Fibroblast of skin of abdomen (primary cell): ENCODE data around the gene ZNF652. TPM values are rescaled to one million over a fixed set of nuclear protein-coding genes. Genes with fewer than 3 reads are reported as not detected.
A peak's percentile ranks its signal among the peaks of the same experiment; 100 is the strongest.

ENCODE experiments used
- DNase-seq: peaks from one replicate; pipeline ENCODE4 v3.0.0-alpha.2; 2013
- polyA plus RNA-seq, 2 experiments: library from polyadenylated mRNA; unstranded; fragments of 120-200 nt; gene quantifications; one replicate each; pipeline ENCODE4 v1.2.1, GENCODE V29; 2013; ENCODE audit not compliant: insufficient read length in 2 of 2

The ZNF652 gene
- 8.7 TPM for polyA plus RNA-seq (2013, experiment 1 of 2; ENCODE audit: insufficient read length)
- polyA plus RNA-seq (2013, experiment 2 of 2; ENCODE audit: insufficient read length) = 8.0 TPM

DNA sequence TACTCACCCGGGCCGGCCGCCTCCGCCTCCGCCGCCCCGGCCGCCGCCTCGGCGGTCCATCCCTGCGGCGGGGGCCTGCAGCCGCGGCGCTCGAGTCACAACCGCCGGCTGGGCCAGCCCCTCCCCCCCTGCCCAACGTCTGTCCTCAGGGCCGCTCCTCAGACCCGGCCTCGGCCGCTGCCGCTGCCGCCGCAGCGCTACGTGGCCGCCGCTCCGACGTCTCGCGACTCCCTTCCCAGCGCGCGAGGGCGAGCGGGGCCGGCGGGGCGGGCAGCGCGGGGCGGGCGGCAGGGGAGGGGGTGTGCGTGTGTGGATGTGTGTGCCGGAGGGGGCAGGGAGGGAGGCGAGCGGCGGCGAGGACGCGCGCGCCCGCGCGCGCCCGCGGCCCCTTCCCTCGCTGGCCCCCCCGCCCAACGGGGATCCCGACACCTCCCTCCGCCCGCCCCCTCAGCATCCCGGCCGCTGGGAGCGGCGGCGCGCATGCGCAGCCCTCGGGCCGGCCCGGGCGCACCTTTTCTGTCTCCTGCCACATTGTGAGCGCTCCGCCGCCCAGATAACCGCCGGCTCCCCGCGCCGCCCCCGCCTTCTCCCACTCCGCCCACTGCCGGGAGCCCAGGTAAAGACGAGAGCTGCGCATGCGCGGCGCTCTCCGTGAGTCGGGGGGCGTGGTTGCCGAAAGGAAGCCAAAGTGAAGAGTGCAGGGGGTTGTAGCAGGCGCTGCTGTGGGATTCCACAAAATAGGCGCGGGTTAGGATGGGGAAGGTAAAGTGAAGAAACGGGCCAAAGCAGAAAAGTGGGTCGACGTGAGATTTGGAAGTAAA is at the start of gene ZNF652:
ZNF652 (minus strand) TSS at position 349 of the 821 bp plus-strand sequence. CDS start 44,525 bp downstream, outside the sequence.
- DNase-seq = peak; percentile 88

DNA sequence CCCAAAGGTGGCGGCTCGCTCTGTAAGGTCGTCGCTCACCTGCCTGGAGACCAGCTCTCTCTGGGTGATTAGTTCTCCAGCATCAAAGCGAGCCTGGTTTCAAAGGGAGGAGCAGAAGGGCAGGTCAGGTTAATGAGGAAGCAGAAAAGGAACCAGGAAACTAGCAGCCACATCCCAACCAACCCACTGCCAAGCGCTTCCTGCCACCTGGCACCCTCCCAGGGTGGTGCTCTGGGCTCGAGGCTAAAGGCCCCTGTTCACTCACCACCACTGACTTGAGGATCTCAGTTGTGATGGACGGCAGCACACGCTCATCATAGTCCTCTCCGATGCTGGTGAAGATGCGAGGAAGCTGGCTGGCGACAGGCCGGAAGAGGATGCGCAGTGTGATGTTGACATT is 47.0 kb upstream of the ZNF652 start:
- DNase-seq = no peak

DNA sequence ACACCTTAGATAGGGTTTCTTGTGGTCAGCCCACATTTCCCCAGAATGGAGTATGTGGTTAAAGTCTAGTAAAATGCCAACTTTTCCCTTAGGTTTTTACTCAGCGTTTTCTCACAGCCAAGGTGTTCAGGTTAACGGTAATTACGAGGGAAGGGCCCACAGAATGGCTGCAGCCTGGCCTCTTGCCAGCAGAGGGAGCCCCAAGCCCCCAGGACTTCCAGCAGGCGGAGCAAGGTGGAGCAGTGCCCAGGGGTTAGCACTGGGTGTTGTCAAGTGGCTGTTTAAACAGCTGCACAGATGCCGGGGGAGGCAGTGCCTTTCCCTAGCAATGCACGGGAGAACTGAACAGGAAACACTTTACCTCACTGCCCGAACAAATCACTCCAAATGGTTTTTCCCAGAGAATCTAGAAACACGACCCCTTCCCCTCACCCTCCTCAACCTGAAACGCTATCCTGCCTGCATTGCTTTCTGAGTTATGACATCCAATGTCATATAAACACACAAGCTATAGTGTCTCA is 46.0 kb upstream of the ZNF652 start:
- peak; percentile 52 for DNase-seq

DNA sequence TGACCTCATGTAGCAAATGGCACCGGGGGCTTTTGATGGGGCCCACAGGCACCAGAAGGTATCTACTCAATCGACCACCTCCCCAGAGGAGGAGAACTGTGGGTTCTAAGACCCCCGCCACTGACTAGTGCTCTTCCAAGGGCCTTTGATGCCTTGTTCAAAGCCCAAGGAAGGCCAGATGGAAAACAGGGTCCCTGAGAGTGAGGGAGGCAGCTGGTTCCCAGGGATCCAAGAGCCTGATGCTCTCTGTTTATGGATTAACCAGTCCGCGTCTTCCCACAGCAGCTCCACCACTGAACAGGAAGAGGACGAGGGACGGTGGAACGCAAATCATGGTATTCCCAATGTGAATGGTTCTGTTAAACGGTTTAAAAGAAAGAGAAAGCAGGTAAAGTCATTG is 45.0 kb upstream of the ZNF652 start:
- no peak for DNase-seq

DNA sequence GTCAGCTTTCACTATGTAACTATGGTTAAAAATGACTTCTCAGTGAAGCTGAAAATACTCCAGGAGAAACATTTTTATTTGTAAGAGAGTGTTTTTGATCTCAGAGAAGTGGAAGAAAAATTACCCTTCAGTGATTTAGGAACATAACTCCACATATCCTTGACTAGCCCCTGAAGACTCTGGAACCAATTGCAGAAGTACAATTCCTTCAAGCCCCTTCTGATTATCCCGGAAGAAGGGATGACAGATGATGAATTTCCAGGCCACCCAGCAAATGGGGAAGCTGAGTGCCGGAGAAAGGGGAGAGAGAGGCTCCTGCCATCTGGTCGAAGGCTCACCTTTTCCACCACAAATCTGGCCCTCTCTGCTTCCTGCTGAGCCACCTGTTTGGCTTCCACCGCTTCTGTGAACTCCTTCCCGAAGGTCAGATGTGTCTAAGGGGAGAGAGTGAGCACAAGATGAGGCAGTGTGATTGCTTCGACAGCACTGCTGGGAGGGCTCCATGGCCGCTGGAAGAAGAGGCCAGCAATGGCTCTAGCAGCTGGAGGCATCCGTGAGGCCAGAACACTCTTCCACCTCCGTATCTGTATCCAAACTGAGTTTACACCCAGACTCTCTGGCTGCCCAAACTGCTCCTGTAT is 44.5 kb upstream of the ZNF652 start:
- DNase-seq = no peak

DNA sequence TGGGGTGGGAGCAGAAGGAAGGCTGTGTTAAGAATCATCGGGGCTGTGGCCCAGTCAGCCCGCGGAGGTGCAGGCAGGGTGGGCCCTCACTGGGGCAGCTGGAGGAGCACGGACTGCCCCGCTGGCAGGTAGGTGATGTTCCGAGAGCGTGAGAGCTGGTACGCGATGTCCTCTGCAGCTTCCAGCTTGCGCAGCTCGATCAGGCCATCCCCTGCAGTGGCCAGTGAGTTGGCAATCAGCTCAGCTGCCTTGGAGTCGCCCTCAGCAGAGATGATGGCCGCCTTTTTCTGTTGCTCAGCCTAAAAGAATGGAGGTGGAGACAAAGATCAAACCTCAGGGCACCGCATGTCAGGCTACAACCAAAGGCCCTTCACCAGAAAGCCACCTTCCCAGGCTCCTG is 42.9 kb upstream of the ZNF652 start:
- DNase-seq = no peak

DNA sequence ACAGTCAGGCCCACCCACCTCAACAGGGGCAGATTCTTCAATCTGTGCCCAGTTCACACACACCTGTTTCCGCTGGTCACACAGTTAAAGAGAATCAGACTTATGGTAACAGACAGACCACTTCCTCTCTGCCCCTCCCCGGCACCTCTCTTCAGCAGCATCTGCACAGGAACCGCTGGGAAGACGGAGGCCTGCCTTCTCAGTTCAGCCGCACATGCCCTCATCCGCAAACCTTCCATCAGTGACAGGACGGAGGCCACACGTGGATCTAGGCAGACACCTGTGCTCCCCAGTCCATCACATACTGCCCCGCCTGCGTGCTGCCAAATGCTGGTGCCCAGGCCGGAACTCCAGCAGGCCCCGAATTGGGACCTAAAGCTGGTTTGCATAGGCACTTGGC is 42.3 kb upstream of the ZNF652 start:
- no peak for DNase-seq

DNA sequence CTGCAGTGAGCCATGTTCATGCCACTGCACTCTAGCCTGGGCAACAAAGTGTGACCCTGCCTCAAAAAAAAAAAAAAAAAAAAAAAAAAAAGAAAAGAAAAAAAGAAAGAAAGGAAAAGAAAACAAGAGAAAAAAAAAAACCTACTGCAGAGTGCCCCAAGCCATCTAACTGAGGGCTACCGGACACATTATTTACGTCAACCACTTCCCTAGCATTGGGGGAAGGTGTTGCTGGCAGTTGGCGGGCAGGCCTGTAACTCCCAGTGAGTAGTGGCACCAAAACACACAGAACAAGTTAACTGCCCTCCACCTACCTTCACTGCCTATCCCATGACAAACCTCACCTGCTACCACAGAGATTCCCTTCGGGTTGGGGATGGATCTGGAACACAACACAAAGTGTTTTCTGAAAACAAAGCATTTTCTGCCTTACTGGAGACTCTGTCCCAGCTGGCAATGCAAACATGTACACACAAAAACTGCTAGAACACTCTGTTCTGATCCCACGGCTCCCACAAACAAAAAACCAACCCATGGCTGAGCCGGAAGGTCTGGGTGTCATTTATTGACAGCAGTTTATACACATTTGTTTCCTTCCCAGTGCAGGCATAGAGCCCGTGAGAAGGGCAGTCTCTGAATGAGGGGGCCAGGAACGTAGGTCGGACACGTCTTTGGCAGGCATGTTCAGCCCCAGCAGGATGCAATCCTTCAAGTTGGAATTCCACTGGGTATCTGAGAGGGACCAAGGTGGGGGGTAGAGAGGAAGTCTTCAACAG is 41.7 kb upstream of the ZNF652 start:
- DNase-seq = no peak

DNA sequence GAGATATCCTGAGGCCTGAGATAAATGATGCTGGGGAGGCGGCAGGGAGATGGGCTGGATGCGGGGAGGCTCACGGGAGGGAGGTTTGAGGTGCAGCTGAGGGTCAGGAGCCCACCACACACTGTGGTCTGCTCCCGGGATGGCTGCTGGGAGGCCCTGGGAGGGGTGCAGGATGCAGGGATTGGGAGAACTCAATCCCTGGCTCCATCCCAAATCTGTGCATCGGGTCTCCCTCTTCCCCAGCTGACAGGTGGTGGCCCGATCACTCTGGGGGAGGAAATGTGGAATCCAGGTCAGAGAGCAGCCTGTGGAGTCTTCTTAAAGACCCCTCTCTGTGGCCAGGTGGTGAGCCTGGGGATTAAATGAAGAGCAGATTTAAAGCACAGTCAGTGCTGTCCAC is 40.7 kb upstream of the ZNF652 start:
- no peak for DNase-seq

DNA sequence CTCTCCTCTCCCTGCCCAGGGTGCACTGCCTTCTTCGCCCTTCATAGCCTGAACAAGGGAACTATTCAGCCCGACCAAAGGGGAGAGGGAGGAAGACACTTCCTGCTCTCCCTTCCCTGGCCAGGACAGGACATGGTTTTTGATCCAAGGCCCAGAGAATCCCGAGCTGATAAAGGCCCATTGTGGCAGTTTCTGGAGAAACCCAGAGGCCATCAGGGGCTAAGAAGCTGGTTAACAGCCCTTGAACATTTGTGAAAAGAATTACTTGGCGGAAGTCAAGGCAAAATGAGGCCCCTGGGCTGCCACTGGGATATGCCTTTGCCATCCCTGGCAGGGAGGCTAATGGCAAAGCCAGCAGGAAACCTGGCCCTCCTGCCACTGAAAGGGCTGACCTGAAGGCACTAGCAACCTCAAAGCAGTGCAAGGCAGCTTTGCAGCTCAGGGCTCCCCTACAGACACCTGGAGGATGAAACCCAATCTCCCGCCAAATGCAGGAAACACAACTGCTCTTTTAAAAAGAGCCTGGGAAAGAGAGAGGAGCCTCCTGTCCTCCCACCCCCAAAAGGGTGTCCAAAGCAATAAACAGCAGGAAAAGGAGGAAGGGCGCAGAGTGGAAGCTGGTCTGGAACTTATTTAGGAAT is 40.0 kb upstream of the ZNF652 start:
- no peak for DNase-seq

DNA sequence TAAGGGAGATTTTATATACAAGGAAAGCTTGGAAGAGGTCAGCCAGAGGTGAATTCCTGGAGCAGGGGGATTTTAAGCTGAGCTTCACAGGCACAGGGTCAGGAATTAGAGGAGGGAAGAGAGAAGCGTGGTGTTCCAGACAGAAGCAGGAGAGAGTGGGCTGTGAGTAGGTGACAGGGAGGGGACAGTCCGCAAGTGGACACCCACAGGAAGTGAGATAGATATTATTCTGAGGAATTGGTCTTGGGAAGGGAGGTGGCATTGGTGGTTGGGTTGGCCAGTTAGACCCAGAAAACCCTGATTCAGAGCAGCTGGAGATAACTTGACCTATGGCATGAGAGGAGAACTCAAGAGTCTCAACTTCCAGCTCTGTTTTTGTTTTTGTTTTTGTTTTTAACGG is 37.9 kb upstream of the ZNF652 start:
- no peak for DNase-seq

DNA sequence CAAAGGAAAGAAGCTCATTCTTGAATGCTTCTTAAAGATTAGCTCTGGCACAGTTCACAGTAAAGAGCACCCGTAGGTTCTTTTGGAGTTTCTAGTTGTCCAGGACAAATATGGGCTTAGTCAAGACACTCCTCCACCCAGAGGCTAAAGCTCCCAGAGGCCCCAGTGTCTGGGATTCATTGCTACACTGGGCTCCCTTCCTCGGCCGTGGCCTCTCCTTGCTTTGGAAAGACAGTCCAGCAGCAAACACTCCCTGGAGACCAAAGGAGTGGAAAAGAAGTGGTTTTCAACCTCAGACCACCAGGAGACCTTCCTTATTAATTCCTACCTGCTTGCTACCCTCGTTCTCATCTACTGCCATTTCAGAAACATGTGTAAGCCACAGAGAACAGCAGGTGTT is 35.5 kb upstream of the ZNF652 start:
- no peak for DNase-seq

DNA sequence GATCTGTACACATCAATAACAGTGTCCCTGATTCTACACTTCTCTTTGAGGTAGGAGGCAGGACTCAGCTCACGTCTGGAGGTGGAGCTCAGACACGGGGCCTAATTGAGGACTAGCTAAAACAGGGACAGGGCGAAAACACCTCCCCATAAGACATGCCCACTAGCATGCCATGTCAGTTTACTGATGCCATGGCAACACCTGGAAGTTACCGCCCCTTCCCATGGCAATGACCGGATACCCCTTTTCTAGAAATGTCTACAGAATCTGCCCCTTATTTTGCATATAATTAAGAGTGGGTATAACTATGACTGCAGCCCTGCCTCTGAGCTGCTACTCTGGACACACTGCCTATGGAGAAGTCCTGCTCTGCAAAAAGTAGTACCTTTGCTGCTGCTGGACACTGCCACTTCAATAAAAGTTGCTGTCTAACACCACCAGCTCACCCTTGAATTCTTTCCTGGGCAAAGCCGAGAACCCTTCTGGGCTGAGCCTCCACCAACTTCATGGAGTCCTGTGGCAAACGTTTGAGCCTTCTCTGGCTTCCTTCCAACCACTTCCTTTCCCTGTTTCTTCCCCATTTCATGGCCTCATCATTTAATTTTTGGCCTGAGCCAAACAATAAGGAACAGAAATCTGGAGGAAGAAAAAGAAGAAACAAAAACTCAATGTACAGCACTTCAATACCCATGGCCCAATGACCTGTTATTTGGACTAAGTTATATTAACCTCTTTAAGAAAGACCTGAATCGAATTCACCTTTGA is 31.6 kb upstream of the ZNF652 start:
- DNase-seq = no peak

DNA sequence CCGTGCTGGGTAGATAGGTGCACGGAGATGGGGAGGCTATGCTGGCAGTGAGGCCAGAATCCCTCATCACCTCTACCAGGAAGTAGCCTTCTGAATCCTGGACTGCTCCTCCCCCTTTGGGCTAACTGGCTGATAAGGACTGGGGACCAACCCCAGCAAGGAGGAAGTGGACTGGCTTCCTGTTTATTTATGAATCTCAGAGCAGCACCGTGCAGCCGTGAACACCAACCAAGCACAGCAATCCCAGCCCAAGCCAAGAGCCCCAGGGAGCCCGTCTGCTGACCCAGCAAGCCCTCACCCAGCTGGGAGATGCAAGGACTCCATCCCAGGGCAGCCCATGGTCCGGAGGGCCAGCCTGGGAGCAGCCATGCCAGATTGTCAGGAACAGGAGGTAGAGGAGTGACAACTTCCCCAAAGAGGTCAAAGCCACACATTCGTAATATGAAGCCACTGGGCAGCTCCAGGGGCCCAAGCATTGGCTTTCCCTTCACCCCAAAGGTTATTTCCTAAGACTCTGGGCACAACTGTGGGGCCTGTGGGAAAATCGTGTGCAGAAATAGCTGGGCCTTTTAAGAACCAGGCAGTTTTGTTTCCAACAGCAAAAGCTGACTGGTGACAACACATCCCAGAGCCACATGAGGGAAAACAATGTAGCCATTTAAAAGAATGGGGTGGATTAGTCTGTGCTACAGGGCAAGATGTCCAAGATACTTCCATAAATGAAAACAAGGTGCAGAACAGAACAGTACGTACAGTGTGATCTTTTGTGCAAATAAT is 28.7 kb upstream of the ZNF652 start:
- no peak for DNase-seq

DNA sequence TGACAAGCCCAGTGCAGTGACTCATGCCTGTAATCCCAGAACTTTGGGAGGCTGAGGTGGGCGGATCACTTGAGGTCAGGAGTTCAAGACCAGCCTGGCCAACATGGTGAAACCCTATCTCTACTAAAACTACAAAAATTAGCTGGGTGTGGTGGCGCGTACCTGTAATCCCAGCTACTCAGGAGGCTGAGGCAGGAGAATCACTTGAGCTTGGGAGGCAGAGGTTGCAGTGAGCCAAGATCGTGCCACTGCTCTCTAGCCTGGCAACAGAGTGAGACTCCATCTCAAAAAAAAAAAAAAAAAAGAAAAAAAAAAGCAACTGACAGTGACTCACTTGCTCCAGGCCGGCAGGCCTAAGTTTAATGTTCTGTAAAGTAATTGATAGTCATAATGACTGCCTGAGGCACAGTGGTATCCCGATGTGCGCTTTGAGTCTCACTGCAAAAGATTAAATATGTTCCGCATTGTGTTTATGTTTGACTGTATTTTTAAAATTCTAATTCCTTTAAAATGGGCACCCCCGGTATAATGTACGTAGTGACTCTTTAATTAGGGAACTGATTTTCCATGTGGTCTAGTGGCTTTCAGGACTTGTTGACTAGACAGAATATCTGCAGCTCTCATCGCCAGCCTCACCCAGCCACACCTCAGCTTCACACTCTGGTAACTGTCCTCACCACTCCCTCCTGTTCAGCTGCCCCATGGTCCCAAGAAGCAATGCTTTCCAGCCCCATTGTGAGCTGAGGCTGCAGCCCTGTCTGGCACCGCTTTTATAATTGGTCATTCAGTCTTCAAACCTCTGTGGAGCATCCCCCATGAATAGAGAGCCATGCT is 27.7 kb upstream of the ZNF652 start:
- DNase-seq = peak; percentile 44

DNA sequence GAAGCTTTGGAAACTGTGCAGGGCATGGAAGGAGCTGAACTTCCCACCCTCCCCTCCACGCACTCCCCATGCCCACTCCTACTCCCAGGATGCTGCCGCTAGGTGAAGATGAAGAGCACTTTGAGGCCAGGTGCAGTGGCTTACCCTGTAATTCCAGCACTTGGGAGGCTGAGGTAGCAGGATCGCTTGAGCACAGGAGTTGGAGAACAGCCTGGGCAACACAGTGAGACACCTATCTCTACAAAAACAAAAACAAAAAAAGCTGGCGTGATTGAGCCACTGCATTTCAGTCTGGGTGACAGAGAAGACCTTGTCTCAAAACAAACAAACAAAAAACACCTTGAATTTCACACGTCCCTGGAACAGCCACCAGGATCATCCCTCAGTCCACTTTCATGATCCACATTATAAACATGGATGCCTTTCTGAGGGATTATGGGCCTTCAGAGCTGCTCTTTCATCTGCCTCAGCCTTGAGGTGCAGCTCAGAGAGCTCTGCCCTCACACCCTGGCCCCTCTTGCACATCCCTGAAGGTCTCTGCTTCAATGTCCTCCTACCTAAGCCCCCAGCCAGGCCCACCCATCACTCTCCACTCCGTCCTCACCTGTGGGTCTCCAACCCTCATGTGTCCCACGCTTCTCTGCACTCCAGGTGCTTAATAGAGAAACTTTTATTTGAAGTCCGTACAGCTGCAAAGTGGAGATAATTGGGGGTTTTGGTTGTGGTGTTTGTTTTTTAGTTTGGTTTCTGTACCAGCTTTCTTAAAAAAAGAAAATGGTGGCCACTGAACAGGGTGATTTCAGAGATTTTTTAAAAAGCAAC is 26.9 kb upstream of the ZNF652 start:
- no peak for DNase-seq

DNA sequence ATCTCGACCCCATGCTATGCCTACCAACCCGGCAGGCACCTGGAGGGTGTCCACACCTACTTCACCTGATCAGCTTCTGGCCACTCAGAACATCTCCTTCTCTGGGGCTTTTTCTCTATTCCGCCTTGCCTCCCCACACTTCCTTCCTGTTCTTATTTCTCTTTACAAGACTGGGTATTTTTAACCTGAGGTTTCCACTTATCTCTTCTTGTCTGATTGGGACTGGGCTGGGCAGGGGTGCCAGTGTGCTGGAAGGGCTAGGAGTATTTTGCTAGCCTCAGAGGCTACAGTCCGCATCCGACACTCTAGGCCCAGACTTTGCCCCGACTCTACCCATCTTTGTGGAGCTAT is 26.2 kb upstream of the ZNF652 start:
- no peak for DNase-seq

DNA sequence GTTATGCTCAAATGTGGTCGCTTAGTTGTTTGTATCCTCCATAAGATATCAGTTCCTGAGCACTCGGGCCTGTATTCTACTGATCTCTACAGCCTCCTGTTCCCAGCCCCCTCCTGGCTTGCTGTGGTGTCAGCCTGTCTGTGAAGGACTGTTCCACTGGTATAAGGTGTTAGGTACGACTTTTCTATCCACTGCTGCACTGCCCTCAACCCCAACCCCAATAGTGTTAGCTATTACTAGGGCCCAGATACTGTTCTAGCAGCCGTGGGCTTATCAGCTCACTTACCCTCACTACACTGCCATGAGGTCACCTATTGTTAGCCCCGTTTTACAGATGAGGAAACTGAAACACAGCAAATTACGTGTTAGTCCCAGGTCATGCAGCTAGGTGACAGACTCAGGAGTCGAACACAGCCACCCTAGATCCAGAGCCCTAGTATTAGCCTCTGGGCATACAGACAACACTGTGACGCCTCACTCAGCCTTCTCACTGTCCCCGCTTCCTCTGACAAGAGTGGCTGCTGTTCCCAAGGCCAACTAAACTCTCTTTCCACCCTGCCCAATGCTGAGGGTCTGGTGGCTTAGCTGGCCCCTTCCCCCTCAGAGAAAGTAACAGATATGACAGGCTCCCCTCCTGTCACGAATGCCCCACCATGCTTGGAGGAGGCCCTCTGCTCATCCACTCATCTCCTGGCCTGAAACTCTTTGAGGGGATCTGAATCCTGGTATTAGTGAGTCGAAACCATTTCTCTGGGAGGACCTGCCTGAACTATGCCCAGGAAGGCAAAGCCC is 25.6 kb upstream of the ZNF652 start:
- no peak for DNase-seq
